GM21526 (cell line): Measurements from ENCODE around the gene ATP2B3.

Source experiments
- ATAC-seq: cut with Tn5 transposase; IDR thresholded peaks from one replicate; pipeline ENCODE4 v1.9.1; 2021; ENCODE audit warnings: moderate library complexity; ENCODE audit not compliant: unreplicated experiment, low FRiP score

Gene ATP2B3

DNA sequence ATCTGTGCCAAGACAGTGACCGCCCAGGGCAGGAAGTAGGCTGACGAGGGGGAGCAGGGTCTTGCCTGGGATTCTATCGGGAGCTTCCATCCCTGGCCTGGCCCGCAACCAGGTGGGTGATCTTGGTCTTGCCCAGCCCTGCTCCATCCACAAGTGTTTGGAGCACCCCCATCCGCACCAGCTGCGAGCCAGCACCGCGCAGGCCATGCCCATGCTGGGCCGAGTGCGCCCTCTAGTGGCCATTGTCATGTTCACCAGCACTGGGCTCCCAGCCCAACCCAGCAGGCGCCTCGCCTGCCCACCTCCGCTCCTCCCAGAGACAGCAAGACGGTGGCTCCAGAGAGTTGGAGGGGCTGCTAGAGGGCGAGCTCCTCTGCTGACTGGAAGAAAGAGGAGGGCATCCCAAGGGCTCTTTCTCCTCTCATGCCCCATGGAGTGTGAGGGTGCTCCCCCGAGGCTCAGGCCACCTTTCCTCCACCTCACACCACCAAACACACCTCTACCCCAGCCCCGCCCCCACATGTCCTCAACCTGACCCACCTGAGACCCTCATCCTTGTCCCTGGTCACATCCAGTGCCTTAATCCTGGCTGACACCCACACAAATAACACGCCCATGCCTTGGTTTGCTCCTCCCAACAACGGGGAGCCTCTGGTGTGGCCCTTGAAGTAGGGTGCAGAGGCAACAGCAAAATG is 9.8 kb upstream of the ATP2B3 start:
- peak; percentile 82 for ATAC-seq

DNA sequence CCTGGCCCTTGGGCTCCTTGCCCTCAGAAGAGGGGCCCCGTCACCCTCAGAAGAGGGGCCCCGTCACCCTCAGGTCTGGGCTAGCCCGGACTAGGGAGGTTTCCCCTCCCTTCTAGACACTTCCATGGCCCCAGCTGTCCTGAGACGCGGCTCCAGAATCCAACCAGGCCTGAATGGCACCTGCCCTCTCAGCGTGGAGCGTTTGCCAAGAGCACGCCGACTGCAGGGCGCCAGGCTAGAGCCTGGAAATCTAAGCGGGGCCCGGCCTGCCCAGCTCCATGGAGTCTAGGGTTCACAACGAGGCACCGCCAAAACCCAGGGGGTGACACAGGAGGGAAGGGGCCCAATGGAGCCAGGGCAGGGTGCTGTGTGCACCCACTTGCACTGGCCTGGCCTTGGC is 7.8 kb upstream of the ATP2B3 start:
- no peak for ATAC-seq

DNA sequence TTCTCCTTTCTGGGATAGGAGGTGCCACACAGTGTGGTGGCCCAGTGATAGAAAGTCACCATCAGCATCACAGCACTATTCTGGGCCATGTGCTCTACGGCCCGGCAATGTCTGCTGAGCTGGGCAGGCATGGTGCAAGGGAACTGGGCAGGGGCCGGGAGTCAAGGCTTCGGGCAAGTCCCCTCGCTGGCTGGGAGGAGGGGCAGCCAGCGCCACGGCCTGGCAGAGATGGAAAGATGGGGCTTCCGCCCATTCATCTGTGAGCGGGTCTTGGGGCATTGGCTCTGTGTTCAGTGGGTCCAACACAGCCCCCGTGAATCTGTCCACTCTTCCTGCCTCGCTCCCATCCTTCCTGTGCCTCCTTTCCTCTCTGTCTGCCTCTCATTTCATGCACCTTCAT is 7.1 kb upstream of the ATP2B3 start:
- ATAC-seq: no peak

DNA sequence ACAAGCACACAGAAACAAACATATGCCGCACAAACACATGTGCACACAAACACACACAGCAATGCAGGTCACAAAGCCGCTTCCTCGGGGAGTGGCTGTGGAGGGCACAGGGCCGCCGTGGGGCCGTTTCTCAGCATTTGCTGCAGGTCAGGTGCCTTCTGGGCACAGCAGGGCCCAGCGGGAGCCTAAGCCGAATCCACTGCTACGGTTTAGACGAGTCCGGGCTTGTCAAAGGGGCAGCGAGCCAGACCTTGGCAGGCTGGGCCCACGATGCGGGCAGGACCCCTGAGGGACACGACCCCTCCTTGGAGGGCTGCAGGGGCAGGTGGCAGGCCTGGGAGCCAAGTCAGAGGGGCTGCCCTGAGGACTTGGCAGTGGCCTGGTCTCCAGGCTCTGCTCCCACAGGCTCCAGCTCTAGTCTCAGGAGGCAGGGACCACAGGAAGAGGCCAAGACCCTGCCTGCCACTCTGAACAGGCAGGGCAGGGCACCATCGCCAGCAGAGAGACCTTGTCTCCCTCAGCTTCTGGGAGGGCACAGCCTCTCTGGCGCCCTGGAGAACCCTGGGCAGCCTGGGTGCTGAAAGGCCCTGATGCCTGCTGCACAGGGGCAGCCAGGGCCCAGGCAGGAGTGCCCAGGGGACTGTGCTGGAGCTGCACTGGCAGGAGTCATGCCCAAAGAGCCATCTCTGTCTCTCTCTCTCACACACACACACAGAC is 5.5 kb upstream of the ATP2B3 start:
- no peak for ATAC-seq

DNA sequence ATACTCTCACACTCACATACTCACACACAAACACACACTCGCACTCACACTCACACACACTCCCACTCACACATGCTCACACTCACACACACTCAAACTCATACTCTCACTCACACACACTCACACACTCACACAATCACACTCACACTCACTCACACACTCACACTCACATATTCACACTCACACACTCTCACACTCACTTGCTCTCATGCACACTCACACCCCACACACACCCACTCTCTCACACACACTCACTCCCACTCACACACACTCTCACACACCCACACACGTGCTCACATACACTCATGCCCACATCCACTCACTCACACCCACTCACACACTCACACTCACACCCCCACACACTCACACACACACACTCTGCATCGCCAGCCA is 4.9 kb upstream of the ATP2B3 start:
- no peak for ATAC-seq

DNA sequence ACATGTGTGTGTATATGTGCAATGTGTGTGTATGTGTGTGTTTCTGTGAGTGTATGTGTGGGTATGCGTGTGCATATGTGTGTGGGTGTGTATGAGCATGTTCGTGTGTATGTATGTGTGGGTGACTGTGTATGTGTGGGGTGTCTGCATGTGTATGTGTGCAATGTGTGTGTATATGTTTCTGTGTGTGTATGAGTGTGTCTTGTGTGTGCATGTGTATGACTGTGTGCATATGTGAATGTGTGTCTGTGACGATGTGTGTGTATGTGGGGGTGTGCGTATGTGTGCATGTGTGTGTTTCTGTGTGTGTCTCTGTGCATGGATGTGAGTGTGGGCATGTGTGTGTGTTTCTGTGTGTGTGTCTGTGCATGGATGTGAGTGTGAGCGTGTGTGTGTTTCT is 4.2 kb upstream of the ATP2B3 start:
- no peak for ATAC-seq

DNA sequence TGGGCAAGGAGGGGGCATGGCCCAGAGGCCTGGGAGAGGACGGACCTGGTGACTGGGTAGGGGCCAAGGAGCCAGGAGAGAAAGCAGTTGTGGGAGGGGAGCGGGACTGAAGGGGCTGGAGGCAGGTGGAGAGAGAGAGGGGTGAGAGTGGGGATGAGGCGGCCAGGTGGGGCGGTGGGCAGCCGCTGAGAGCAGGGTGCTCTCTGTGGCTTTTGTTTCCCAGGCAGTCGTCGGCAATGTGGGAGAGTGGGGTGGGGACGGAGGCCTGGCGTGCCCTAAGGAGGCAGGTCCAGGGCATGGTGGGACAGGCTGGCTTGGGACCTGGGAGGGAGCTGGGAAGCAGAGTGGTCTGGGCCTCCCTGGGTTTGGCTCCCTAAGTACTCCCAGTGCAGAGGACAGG is 3.2 kb upstream of the ATP2B3 start:
- ATAC-seq: no peak

DNA sequence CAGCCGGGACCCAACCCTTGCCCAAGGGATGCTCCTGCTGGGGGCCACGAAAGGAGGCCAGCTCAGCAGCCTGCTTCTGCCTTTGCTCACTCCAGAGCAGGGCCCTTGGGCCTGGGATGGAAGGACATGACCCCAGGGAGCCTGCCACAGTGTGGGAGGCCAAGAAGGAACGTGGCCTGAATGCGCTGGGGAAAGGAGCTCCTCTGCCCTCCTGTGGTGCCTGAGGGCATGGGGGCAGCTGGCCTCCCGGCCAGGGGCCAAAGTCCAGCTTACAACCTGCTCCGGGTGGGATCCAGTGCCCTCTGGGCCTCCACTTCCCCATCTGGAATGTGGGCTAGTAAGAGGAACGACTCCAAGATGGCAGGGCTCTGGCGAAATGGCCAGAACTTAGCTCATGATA is 2.0 kb upstream of the ATP2B3 start:
- ATAC-seq: no peak

DNA sequence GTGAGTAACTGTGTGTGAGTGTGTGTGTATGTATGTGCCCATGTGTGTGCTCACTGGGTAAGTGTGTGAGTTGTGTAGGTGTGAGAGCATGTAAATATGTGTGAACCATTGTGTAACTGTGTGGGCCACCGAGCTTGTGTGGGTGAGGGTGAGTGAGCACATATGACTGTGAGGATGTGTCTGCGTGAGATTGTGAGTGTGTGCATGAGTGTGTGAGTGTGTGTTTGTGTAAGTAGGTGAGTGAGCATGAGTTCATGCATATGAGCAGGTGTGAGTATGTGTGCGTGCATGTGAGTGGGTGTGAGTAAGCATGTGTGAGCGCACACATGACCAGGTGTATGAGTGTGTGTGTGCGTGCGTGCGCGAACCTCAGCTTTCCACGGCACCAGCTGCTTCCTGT is 1.4 kb upstream of the ATP2B3 start:
- ATAC-seq: no peak

DNA sequence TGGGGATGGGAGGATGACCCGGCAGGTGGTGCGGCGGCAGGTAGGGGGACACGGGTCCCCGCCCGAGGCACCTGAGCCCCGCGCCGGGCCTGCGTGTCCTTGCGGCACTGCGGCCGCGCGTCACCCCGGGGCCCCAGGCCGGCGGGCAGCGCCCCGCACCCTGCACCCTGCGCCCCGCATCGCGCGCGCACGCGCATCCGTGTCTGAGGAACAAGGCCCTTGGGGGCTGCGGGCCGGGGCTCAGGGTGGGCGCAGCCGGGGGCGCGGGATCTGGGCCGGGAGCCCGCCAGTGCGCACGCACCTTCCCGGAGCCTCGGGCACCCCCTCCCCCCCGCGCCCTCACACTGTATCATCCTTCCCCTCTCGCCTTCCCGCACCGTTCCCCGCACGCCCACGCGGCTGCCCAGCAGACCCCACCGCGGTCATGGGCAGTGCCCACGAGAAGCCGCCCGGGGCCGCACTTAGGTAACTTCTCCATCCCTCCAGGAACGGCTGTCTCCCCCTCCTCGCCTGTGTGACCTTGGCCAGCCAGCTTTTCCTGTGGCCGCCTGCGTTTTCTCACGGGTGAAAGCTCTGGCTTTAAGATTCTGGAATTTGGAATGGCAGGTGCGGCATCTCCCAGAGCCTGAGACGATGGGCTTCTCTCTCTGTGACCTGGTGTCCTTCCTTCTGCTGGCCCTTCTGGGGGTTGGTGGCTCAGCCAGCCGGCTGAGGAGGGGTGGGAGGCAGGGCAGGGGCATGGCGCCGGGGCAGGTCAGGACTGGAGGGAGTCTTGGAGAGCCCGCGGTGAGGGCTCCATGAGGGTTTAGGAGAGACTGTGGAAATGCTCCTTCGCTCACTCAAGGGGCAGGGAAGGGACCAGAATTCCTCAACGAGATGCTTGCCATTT is 748 bp downstream of the ATP2B3 start:
- ATAC-seq: no peak

DNA sequence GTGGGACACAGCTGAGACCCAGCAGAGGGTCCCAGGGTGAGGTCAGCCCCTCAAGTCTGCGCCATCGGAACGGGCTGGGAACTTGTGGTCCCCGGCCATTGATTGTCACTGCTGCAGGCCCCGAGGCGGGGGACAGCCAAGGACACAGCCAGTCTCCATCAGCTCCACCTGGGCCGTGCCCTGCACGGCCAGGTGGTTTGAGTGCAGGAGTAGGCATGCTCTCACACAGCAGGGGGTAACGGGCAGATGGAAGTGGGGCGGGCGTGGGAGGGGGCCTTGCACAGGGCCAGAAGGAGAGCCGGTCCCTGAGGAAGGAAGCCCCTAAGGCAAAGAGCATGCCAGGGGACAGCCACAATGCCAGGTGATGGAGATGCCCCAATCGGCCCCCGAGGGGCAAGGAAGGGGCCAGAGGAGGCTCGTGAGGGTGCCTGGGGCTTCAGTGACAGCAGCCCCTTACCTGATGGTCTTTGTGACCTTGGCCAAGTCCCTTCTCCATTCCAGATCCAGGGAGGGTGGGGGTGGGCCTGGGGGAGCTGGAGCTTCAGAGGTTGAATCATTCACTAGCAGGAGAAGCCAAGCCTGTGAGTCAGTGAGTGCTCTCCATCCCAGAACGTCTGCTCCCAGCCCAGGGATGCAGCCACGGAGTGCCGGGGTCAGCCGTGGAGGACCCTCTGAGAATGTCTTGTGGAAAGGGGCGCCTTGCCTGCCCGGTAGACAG is 2.3 kb downstream of the ATP2B3 start:
- no peak for ATAC-seq

DNA sequence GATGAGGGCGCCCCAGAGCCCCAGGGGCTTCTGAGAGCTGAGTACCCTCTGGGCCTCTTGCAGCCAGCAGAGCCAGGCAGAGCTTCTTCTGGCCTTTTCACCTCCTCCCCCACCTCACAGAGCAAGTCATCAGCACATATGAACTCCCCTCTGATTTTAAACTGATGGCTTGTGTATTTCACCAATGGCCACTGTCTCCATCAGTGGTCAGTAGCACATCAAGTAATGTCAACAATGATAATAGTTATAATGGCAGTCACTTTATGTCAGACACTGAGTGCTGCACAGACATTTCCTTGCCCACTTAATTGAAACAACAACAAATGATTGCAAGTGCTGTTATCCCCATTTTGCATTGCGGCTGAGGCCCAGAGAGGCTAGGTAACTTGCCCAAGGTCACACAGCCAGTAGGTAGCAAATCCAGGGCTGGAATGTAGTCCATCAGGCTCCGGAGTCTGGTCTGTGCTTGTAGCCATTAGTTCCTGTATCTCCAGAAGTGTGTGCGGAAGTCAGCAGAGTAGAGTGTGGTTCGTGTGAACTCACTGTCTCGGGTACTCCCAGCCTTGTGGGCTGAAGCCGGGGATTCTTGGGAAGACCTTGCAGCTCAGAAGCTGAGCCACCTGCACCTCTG is 3.0 kb downstream of the ATP2B3 start:
- no peak for ATAC-seq

DNA sequence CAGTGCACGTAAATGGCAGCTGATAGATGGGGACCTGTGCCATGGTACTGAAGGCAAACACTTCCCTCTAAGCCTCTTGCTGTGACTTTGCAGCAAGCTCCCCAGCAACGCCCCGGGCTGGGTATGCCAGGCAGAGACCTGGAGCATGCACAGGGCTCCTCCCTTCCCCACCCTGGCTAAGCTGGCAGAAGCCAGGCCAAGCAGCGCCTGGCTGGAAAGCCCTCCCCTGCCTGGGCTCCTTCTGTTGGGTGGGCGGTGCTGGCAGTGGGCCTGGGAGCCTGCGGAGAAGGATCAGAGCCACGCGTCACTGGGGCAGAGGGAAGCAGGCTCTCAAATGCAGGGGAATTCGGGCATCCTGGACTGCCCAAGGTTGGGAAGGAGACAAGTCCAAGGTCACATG is 3.6 kb downstream of the ATP2B3 start:
- ATAC-seq: no peak

DNA sequence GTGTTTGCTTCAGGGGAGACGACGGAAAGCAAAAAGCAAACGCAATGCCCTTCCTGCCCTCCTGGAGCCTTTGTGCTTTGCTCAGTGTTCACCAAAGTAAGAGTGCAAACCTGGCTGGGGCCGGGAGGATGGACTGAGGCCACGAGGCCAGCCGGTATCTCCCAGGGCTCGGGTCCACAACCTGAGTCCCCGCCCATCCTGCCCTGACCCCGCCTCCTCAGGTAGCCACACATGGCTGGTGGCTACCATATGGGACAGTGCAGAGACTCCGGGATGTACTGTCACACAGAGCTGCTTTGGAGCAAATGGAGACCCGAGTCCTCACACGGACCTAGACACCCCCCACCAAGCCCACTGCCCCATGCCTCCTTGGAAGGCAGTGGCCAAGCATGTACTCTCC is 4.8 kb downstream of the ATP2B3 start:
- ATAC-seq: no peak

DNA sequence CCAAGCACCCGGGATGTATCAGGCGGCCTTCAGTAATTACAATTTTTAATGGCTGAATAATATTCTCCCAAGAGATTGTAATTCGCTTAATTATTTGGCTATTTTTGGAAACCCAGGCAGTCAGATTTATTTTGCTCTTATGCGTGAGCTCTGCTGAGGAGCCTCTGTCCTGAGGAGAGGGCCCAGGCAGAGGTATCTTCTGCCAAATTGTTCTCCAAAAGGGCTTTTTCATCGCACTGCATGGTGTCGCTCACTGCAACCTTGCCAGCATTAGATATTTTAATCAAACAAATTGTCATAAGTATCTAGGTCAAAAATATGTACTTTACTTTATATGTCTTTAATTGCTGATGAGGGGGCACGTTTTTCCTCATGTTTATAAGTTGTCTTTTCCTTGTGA is 5.8 kb downstream of the ATP2B3 start:
- no peak for ATAC-seq

DNA sequence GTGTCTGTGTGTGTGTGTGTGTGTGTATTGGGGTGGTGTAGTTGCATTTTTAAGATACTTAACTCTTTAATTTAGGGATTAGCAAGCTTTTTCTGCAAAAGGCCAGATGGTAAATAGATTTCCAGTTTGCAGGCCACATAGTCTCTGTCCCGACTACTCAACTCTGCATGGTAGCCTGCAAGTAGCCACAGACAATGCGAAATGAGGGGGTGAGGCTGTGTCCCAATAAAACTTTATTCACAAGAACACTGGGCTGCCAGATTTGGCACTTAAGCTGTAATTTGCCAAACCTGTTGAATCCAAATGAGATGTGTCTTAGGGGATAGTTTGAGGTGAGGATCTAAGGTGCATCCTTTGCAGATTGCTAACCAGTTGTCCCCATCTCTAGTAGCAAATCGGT is 6.8 kb downstream of the ATP2B3 start:
- no peak for ATAC-seq

DNA sequence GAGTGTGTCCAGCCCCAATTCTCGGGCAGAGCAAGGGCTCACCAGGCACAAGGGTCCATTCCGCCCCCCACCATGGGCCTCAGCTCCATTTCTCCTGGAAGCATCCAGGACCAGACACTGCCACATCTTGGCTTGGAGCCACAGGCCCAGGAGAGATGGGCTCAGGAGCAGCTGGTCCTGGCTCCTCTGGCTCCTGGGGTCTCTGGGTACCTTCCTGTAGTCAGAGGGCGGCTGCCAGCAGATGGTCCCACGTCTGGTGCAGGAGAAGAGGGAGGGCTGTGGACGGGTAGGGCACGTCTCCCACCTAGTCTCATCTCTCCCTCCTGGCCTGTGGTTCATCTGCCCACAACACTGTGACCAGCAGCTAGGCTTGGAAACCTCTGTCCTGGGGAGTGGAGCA is 8.0 kb downstream of the ATP2B3 start:
- ATAC-seq: no peak

DNA sequence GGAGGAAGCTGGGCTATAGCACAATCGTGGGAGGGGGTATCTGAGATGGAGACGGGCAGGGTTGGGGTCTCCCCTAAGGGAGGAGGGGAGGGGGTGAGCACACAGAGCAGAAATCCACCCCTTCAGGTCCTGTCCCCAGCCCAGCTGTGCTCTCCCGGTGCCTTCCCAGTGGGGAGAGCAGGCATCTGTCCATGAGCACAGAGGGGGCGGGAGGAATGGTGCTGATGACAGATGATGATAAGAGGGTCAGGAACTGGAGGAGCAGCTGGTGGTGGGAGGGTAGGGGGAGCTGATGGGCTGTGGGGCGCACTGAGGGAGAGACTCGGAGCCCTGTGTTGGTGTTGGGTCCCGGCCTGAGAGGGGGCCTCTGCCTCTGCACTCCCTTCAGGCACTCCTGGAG is 8.6 kb downstream of the ATP2B3 start:
- no peak for ATAC-seq

DNA sequence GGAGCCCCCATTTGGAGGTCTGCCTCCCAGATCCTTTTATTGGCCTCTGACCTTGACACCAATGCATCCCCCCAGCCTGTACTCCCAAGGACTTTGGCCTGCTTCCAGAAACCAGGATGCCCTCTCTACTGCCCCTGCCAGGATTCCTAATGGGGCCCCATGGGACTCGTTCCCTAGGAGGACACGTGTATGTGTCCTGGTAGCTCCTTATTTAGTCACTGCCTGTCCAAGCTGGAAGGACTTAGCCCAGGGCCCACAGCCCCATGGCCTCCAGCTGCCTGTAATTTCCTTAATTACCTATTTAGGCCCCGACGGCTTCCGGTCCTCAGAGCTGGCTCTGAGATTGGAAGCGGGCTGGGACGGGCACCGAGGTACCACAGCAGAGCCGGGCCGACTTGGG is 9.4 kb downstream of the ATP2B3 start:
- no peak for ATAC-seq

DNA sequence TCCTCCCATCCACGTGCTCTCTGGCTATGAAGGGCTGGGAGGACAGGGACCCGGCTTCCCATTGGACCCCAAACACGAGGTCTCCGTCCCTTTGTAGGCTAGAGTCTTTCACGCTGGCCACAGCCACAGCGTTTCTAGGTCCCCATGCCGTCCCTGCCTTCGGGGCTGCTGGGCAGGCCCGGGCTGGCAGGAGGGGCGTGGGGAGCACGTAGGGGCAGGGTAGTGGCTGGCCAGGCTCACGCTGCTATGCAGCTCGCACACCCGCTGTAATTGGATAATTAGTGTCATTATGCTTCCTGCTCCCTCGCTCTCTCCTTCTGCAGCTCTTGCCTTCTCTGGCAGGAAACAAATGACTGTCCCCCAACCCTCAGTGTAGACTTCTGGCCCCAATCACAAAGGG is 9.8 kb downstream of the ATP2B3 start:
- ATAC-seq: no peak
